NCI-H2107 (cell line): Measurements from ENCODE around the gene GIMAP7.
"Not testable (repeated sequence)": the region's sequence is repeated elsewhere in the genome, so short reads cannot be mapped to it uniquely, and the experiment has no call there.

Experiments
- DNase-seq: peaks from one replicate; lab custom pipeline; 2025; lab: John Stamatoyannopoulos, UW

GIMAP7 gene

GRCh38 chr7:150514748-150515222 lies at the start of gene GIMAP7:
Gene GIMAP7, plus strand, starts transcription at chr7:150514872. Its CDS starts 5,103 bp downstream, at chr7:150519975.
- no peak for DNase-seq

DNA sequence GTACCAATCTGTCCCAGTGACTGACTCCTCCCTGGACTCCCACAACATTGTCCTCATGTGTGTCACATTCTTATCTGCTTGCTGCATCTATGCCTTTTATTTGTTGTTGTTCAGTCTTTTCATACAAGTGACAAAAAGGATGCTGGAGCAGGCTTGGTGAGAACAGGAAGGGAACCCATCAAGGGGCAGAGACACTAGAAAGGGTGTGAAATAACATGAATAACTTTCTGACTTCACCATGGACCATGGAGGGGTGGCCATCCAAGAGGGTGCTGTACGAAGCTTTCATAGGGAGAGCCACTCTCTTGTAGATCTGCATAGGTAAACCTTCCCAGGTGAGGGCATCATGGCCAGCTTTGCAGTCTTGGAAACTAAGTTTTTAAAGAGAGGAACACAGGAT lies 49.7 kb upstream of the GIMAP7 start:
- no peak for DNase-seq

GRCh38 chr7:150465414-150465813 lies 49.3 kb upstream of the GIMAP7 start:
- no peak for DNase-seq

GRCh38 chr7:150466477-150466876 lies 48.2 kb upstream of the GIMAP7 start:
- no peak for DNase-seq

GRCh38 chr7:150468241-150468640 lies 46.4 kb upstream of the GIMAP7 start:
- no peak for DNase-seq

GRCh38 chr7:150471886-150472285 lies 42.8 kb upstream of the GIMAP7 start:
- DNase-seq: no peak

DNA sequence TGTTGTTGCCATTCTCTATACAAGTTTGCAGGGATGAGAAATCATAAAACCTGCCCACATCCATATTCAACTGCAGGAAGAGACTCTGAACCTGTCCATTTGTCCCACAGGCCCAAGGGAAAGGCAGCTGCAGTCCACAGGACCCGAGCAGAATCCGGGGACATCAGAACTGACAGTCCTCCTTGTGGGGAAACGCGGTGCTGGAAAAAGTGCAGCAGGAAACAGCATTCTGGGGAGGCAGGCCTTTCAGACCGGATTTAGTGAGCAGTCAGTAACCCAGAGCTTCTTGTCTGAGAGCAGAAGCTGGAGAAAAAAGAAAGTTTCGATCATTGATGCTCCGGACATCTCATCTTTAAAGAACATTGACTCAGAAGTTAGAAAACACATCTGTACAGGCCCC lies 40.8 kb upstream of the GIMAP7 start:
- DNase-seq: no peak

DNA sequence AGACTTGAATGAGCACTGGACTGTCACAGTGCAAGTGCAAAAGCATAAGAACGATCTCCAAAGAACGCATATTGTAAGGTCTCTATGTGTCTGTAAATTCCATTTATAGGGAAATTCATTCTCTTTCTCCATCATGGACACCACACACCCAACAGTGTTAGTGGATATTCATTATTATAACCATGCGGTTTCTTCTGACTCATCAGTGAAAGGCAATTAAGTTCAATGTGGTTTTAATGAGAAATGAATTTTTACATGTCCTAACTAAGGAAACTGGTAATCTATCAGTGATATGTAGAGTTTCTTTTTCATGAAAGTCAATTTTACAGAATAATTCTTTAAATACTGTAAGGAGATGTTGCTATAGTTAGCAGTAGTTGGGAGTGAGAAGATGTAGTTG lies 38.4 kb upstream of the GIMAP7 start:
- no peak for DNase-seq

- no peak for DNase-seq
Observed at GRCh38 chr7:150476819-150477631, 37.6 kb upstream of the GIMAP7 start.

- no peak for DNase-seq
Observed at GRCh38 chr7:150479023-150479716, 35.5 kb upstream of the GIMAP7 start.

GRCh38 chr7:150481186-150481920 lies 33.3 kb upstream of the GIMAP7 start:
- no peak for DNase-seq

DNA sequence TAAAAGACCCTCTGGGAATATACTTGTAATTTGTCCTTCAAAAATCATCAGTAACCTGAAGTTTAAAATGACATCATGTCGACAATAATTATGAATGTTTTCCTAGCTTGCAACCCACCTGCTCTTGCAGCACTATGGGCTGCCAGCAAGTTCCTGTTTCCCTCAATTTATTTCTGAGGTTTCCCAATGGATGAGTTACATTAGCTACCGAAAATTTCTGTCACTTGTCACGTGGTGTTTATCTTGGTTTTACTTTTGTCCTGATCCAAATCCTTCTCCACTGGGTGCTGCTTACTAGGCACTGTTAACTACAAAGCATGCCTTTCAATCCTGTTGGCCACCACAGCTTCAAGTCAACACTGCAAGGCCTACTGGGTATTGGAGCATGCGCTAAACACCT lies 32.8 kb upstream of the GIMAP7 start:
- no peak for DNase-seq

DNA sequence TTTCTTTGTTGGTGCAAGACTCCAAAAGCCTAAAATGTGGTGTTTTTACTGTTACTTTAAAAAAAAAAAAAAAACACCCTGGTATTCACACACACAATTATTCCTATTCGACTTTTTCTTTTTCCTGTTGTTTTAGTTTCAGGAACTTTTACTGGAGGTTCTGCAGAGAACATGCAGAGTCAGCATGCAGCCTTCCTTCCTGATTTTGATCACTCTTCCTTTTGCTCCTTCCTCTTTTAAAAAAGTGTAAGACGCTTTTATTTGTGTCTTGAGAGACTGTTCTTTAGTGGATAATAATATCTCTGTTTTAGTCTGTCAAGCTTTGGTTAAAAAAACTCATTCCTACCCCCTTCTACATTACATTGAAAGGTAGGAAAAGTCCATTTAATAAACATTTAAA lies 31.2 kb upstream of the GIMAP7 start:
- DNase-seq: not testable (repeated sequence)

- DNase-seq: not testable (repeated sequence)
Observed at GRCh38 chr7:150484071-150484470, 30.6 kb upstream of the GIMAP7 start.

GRCh38 chr7:150487625-150488024 lies 27.0 kb upstream of the GIMAP7 start:
- no peak for DNase-seq

GRCh38 chr7:150489782-150490181 lies 24.9 kb upstream of the GIMAP7 start:
- DNase-seq: no peak

DNA sequence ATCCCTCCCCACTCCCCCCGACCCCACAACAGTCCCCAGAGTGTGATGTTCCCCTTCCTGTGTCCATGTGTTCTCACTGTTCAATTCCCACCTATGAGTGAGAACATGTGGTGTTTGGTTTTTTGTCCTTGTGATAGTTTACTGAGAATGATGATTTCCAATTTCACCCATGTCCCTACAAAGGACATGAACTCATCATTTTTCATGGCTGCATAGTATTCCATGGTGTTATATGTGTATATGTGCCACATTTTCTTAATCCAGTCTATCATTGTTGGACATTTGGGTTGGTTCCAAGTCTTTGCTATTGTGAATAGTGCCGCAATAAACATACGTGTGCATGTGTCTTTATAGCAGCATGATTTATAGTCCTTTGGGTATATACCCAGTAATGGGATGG lies 21.2 kb upstream of the GIMAP7 start:
- not testable (repeated sequence) for DNase-seq

DNA sequence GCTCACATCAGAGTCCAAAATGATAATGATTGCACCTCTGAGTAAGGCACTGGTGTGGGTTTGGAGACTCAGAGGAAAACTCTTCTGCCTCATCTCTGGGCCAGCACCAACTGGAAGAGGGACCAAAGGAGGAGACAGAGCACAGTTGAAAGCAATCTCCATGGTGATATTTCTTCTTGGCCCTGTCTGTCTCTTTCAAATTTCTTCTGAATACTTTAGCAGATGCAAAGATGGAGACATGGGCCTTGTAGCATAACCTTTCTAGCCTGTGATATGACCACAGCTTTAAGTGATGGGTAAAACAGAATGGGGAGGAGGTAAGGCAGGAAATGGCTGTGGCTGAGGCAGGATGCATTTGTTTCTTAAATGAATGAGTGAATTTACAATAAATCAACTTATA lies 12.2 kb upstream of the GIMAP7 start:
- DNase-seq: no peak

GRCh38 chr7:150503155-150503554 lies 11.5 kb upstream of the GIMAP7 start:
- no peak for DNase-seq

GRCh38 chr7:150503581-150503980 lies 11.1 kb upstream of the GIMAP7 start:
- DNase-seq: no peak

GRCh38 chr7:150507947-150508602 lies 6.6 kb upstream of the GIMAP7 start:
- DNase-seq: no peak

- no peak for DNase-seq
Observed at GRCh38 chr7:150511048-150511447, 3.6 kb upstream of the GIMAP7 start.
